HG03442 (cell line): ENCODE data around the gene BAZ2A.
"Not testable (repeated sequence)": the region's sequence is repeated elsewhere in the genome, so short reads cannot be mapped to it uniquely, and the experiment has no call there.

Experiments used
- ATAC-seq: cut with Tn5 transposase; IDR thresholded peaks from one replicate; pipeline ENCODE4 v1.9.1; 2021; ENCODE audit warnings: mild to moderate bottlenecking, moderate library complexity; ENCODE audit not compliant: unreplicated experiment

BAZ2A gene

DNA sequence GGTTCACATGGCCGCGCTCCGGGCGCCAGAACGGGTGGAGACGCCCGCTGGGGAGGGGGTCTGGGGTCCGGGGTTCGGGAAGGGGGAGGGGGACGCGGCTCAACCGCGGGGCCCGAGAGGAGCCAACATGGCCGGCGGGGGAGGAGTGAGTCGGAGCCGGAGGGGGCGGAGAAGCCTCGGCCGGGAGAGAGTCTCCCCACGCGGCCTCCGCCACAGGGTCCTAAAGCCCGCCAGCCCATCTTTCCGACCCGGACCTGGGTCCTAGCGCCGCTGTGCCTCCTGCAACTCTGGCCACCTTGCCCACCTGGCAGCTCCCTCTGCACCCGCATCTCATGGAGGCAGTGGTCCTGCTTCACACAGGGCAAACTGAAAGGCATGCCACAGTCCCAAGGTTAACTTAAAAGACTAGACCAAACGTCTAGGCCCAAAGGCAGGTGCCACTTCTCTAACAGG, at the start of gene BAZ2A:
TSS of gene BAZ2A (minus strand) at position 147 of the 453 bp plus-strand sequence. CDS start 12,796 bp downstream, outside the sequence.
- ATAC-seq: peak; percentile 58

DNA sequence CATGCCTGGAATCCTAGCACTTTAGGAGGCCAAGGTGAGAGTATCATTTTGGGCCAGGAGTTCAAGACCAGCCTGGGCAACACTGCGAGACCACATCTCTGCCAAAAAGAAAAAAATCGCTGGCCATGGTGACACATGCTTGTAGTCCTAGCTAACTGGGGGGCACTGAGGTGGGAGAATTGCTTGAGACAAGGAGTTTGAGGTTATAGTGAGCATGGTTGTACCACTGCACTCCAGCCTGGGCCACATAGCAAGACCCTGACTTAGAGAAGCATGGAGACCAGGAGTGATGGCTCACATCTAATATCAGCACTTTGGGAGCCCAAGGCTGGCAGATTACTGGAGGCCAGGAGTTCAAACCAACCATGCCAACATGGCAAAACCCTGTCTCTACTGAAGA, 48.7 kb upstream of the BAZ2A start:
- no peak for ATAC-seq

- peak; percentile 47 for ATAC-seq
Measured at GRCh38 chr12:56677680-56678079, 47.6 kb upstream of the BAZ2A start.

DNA sequence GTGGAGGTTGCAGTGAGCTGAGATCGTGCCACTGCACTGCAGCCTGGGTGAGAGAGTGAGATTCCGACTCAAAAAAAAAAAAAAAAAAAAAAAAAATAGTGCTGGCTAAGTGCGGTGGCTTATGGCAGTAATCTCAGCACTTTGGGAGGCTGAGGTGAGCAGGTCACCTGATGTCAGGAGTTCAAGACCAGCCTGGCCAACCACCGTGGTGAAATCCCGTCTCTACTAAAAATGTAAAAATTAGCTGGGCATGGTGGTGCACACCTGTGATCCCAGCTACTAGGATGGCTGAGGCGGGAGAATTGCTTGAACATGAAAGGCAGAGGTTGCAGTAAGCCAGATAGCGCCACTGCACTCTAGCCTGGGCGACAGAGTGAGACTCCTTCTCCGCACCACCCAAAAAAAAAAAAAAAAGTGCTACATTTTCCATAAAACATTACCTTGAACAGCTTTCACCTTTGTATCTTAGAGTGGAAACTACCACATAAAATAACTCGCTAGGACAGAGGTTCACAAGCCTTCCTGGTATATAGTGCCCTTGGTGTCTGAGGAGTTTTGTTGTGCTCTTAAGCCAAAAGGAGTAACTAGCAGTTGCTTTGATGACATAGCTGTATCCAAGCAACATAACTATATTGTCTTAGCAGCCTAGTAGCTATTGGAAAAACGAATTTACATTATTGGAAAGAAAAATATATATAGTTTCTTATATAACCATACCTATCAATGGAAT, 46.9 kb upstream of the BAZ2A start:
- ATAC-seq: no peak

DNA sequence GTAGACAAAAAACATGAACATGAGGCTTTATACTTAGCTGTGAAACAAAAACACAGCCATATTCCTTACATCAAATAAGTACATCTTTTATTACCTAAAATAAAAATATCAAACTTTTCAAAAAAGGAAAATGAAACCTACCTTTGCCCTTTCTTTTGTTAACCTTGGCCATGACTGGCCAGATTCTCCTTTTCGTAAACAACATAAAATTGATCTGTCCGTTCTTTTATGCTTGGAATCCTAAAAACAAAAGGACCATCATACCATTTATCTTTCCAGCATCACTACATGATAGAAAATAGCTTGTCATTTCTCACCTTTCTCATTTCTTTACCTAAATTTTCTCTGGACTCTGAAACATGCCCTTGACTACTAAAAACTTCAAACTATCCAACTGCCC, 41.5 kb upstream of the BAZ2A start:
- ATAC-seq: no peak

DNA sequence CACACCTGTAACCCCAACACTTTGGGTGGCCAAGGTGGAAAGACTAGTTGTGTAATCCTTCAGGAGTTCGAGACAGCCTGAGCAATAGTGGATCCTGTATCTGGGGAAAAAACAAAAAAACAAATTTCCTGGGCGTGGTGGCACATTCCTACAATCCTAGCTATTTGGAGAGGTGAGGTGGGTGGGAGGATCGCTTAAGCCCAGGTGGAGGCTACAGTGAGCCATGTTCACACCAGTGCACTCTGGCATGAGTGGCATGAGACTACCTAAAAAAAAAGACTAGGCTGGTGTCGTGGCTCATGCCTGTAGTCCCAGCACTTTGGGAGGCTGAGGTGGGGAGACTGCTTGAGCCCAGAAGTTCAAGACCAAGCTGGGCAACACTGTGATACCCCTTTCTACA, 40.7 kb upstream of the BAZ2A start:
- no peak for ATAC-seq

DNA sequence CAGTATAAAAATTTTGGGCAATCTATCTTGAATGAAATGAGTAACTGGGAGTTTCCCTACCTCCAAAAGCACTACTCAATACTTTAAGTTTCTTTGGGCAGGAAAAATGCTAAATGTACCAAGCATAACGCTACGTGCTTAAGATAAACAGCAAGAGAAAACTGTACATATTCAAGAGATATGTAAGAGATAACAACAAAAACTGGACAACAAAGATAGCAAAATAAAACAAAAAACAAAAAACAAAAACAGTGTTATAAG, 38.0 kb upstream of the BAZ2A start:
- ATAC-seq: no peak

GRCh38 chr12:56661979-56662638, 32.0 kb upstream of the BAZ2A start:
- ATAC-seq: no peak

GRCh38 chr12:56661560-56661959, 31.4 kb upstream of the BAZ2A start:
- no peak for ATAC-seq

- peak; percentile 44 for ATAC-seq
Measured at GRCh38 chr12:56658921-56659320, 28.8 kb upstream of the BAZ2A start.

DNA sequence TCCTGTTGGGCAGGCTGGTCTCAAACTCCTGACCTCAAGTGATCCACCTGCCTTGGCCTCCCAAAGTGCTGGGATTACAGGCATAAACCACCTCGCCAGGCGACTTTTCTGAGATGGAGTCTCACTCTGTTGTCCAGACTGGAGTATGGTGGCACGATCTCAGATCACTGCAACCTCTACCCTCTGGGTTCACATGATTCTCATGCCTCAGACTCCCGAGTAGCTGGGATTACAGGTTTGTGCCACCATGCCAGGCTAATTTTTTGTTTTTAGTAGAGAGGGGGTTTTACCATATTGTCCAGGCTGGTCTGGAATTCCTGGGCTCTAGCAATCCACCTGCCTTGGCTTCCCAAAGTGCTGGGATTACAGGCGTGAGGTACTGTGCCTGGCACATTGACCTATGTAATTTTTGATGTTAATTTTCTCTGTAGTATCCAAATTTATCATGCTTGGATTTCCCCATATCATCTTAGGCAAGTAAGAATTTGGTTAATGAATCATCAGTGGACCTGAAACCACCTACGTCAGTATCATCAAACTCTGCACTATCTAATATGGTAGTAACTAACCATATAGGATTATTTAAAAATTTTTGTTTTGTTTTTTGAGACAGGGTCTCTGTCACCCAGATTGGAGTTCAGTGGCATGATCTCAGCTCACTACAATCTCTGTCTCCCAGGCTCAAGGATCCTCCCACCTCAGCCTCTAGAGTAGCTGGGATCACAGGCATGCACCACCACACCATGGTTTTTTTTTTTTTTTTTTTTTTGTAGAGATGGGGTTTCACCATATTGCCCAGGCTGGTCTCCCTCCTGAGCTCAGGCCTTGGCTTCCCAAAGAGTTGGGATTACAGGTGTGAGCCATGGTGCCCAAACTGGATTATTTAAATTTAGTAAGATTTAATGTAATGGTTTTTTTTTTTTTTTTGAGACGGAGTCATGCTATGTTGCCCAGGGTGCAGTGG, 27.6 kb upstream of the BAZ2A start:
- ATAC-seq: no peak

- not testable (repeated sequence) for ATAC-seq
Measured at GRCh38 chr12:56653781-56654180, 23.7 kb upstream of the BAZ2A start.

DNA sequence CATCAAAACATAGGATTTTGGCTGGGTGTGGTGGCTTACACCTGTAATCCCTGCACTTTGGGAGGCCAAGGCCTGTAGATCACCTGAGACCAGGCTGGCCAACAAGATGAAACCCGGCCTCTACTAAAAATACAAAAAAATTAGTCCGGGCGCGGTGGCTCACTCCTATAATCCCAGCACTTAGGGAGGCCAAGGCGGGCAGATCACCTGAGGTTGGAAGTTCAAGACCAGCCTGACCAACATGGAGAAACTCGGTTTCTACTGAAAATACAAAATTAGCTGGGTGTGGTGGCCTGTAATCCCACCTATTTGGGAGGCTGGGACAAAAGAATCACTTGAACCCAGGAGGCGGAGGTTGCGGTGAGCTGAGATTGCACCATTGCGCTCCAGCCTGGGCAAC, 17.9 kb upstream of the BAZ2A start:
- not testable (repeated sequence) for ATAC-seq

DNA sequence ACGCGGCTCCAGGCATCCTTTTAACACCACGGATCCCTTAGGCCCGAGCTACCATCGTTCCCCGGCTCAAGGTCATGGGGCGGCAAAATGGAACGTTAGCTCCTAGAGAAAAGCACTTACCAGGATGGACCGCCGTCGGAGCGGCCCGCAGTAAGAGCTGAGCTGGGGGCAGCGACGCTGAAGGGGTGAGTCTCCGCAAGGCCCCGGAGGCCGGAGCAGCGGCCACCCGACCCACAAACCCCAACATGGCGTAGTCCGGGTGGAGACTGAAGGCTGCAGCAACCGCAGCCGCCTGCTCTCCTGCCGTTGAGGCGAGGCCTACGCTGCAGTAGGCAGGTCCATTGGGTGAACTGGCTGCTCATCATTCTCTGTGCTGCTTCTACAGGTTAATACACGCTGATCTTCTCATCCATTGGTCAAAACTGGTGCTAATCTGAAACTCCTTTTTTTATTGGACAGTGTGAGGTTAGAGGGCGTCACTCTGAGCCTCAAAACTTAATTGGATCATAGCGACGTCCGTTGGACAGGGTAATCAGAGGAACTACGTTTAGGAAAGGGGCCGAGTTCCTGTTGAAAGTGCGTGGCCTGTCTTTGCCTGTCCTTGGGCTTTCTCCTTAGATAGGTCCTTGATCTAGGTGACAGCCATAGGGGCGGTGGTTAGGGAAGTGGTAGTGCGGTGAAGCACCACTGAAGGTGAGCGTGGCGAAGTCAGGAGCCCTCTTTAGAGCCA, 15.8 kb upstream of the BAZ2A start, which contains the start of gene ATP5F1B:
TSS of gene ATP5F1B (minus strand) at position 268 of the 730 bp plus-strand sequence. CDS start at position 247, 21 bp downstream.
- ATAC-seq: peak; percentile 99

GRCh38 chr12:56645201-56645716, 15.1 kb upstream of the BAZ2A start:
- ATAC-seq: no peak

DNA sequence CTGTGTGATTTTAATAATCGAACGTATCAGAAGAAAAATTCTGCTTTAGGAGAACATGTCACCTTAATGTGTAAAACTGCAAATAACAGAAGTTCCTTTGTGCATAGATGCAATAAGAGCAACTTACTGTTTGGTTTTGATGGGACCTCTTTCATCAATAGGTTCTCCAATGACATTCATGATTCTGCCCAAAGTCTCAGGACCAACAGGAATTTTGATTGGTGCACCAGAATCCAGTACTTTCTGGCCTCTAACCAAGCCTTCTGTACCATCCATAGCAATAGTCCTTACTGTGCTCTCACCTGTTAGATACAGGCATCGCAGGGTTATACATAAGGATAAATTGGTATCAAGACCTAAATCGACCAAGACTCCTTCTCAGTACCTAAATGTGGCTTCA, 14.5 kb upstream of the BAZ2A start:
- no peak for ATAC-seq

DNA sequence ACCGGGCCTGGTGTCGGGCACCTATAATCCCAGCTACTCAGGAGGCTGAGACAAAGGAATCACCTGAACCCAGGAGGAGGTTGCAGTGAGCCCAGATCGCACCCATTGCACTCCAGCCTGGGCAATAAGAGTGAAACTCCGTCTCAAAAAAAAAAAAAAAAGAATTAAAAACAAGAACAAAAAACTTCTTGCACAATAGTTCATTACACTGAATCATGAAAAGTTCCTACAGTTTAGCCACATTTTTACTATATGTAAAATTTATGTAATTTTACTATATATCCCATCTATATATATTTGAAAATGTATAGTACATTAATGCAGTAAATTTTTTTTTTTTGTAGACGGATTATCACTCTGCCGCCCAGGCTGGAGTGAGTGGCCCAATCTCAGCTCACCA, 11.1 kb upstream of the BAZ2A start:
- no peak for ATAC-seq

DNA sequence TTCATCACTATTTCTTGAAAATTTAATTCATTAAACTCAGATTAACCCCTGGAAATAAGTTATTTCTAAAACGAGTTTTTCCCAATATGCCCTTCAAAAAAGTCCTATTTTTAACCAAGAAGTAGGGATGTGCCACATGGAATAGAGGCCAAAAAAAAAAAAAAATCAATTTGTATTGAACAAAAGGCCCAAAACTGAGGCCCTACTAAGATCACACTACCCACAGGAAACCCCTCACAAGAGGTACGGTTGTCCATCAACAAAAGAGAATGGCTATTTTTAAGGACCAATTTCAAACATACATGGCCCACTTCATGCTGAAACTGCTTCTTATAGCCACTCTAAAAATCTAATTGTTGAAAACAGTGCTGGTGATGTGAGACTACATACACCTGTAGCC, 7.5 kb upstream of the BAZ2A start:
- ATAC-seq: no peak

- peak; percentile 49 for ATAC-seq
Measured at GRCh38 chr12:56636675-56637540, 6.8 kb upstream of the BAZ2A start.
